ENCODE measurements around the gene DOCK6. TPM values are rescaled to one million over a fixed set of nuclear protein-coding genes. Genes with fewer than 3 reads are reported as not detected.
A peak's percentile ranks its signal among the peaks of the same experiment; 100 is the strongest.
"Not testable (repeated sequence)": the region's sequence is repeated elsewhere in the genome, so short reads cannot be mapped to it uniquely, and the experiment has no call there.

Gene DOCK6
- total RNA-seq, 4 donors from 2014 or later, result 63.4 to 102 (median 65.6) TPM

DNA sequence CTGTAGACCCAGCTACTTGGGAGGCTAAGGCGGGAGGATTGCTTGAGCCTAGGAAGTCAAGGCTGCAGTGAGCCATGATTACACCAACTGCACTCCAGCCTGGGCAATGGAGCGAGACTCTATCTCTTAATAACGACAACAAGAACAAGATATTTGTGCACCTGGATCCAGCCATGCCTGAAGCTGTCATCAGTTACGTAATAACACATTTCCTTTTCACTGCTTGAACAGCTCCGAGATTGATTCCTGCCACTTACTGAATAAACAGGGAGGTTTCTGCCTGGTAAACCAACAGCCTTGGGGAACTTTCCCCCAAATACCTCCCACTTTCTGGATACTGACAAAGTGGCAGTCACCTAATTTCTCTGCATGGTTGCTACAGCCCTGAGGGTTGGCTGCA, 70.4 kb downstream of the DOCK6 start:
- no peak for TF ChIP-seq POLR2A (IDR thresholded peaks at IDR 0.05)
- no peak for TF ChIP-seq CTCF (IDR thresholded peaks at IDR 0.05)
- WGBS, 2 donors, result 79 to 81% methylated on average over 5 of the region's 5 CpGs
- DNase-seq (ENCODE audit: low spot score in 2 of 2), result no peak
- no peak overlapping the region for H3K4me3 ChIP-seq (ENCODE audit: low read depth, poor library complexity, severe bottlenecking)
- intact Hi-C loops (cut with DNase I; ENCODE audit: low total_unique reads), result no loop called here

- H3K4me3 ChIP-seq (ENCODE audit: low read depth, poor library complexity, severe bottlenecking), result no peak overlapping the region
- no peak for TF ChIP-seq POLR2A (IDR thresholded peaks at IDR 0.05)
- no peak for TF ChIP-seq CTCF (IDR thresholded peaks at IDR 0.05)
- intact Hi-C loops (cut with DNase I; ENCODE audit: low total_unique reads), result no loop called here
- peak; percentile 79 to 95 for DNase-seq (ENCODE audit: low spot score in 2 of 2)
- WGBS, 2 donors, result 39 to 45% methylated on average over 7 to 8 of the region's 8 CpGs
Observed at GRCh38 chr19:11191273-11191755, 71.0 kb downstream of the DOCK6 start.

DNA sequence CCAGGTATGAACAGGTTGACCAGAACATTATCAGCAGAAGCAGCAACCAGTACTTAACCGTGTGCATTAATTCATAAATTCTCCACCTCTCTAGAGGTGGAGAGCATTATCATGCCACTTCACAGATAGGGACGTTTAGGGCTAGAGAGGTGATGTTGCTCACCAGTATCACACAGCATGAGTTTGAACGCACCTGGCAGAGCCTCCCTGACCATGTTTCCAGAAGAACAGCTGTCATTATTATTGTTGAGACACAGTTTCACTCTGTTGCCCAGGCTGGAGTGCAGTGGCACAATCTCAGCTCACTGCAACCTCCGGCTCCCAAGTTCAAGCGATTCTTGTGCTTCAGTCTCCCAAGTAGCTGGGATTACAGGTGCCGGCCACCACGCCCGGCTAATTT, 71.8 kb downstream of the DOCK6 start:
- intact Hi-C loops (cut with DNase I; ENCODE audit: low total_unique reads), result no loop called here
- TF ChIP-seq POLR2A (IDR thresholded peaks at IDR 0.05), result no peak
- TF ChIP-seq CTCF (IDR thresholded peaks at IDR 0.05), result no peak
- DNase-seq (ENCODE audit: low spot score in 2 of 2), result no peak
- no peak overlapping the region for H3K4me3 ChIP-seq (ENCODE audit: low read depth, poor library complexity, severe bottlenecking)
- 84 to 89% methylated on average over 8 of the region's 8 CpGs for WGBS, 2 donors

DNA sequence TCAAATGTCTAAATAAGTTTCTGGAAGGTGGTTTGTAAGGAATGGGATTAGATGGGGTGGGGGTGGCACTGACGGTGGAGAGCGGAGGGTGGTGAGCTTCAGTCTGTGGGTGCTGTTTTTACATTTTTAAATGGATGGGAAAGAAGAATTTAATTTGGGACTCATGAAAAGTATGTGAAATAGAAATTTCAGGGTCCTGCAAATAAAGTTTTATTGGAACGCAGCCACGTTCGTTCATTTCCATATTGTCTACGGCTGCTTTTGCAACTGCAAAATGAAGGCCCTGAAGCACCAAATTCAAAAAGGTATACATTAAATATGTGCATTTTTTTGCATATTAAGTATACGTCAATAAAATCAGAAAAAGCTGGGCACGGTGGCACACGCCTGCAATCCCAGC, 74.9 kb downstream of the DOCK6 start:
- 88 to 90% methylated on average over 9 of the region's 9 CpGs for WGBS, 2 donors
- DNase-seq (ENCODE audit: low spot score in 2 of 2), result no peak
- TF ChIP-seq POLR2A (IDR thresholded peaks at IDR 0.05), result no peak
- no peak for TF ChIP-seq CTCF (IDR thresholded peaks at IDR 0.05)
- intact Hi-C loops (cut with DNase I; ENCODE audit: low total_unique reads), result no loop called here
- no peak overlapping the region for H3K4me3 ChIP-seq (ENCODE audit: low read depth, poor library complexity, severe bottlenecking)

- DNase-seq (ENCODE audit: low spot score in 2 of 2), result no peak
- TF ChIP-seq CTCF (IDR thresholded peaks at IDR 0.05) (no peak), POLR2A (IDR thresholded peaks at IDR 0.05) (no peak)
- intact Hi-C loops (cut with DNase I; ENCODE audit: low total_unique reads), result no loop called here
- WGBS, 2 donors, result 78 to 97% methylated on average over 1 of the region's 1 CpG
- no peak overlapping the region for H3K4me3 ChIP-seq (ENCODE audit: low read depth, poor library complexity, severe bottlenecking)
Observed at GRCh38 chr19:11182994-11183393, 79.3 kb downstream of the DOCK6 start.

- intact Hi-C loops (cut with DNase I; ENCODE audit: low total_unique reads), result no loop called here
- WGBS, 2 donors, result 92 to 96% methylated on average over 4 of the region's 4 CpGs
- TF ChIP-seq CTCF (IDR thresholded peaks at IDR 0.05) (no peak), POLR2A (IDR thresholded peaks at IDR 0.05) (no peak)
- DNase-seq (ENCODE audit: low spot score in 2 of 2), result no peak
- H3K4me3 ChIP-seq (ENCODE audit: low read depth, poor library complexity, severe bottlenecking), result no peak overlapping the region
Observed at GRCh38 chr19:11181488-11181887, 80.8 kb downstream of the DOCK6 start.

DNA sequence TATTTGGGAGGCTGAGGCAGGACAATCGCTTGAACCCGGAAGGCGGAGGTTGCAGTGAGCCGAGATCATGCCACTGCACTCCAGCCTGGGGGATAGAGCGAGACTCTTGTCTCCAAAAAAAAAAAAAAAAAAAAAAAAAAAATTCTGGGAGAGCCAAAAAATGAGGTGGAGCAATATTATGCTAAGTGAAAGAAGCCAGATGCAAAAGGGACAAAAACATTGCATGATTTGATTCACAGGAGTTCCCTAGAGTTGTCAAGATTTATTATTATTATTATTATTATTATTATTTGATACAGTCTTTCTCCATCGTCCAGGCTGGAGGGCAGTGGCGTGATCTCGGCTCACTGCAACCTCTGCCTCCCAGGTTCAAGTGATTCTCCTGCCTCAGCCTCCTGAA, 81.3 kb downstream of the DOCK6 start:
- DNase-seq (ENCODE audit: low spot score in 2 of 2); intact Hi-C loops (cut with DNase I; ENCODE audit: low total_unique reads); H3K4me3 ChIP-seq (ENCODE audit: low read depth, poor library complexity, severe bottlenecking): not testable (repeated sequence)
- 64 to 71% methylated on average over 8 of the region's 8 CpGs for WGBS, 2 donors
